BLaER1 treated with 17β-estradiol and CSF1 and Interleukin-3, amounts not matched to agents 10 nM and 100 nM (cell line): ENCODE measurements around the gene CTXN1.
"Not testable (repeated sequence)": the region's sequence is repeated elsewhere in the genome, so short reads cannot be mapped to it uniquely, and the experiment has no call there.

Experiments used
- H3K27ac ChIP-seq, 11 experiments: shearing (Covaris generic); formaldehyde crosslinking; 2 replicates each; pipeline ENCODE4 v1.8.1; 2022
- H3K27me3 ChIP-seq, 11 experiments: shearing (Covaris generic); formaldehyde crosslinking; 2 replicates each; pipeline ENCODE4 v1.8.1; 2022
- H3K36me3 ChIP-seq, 11 experiments: shearing (Covaris generic); formaldehyde crosslinking; 2 replicates each; pipeline ENCODE4 v1.8.1; 2022
- H3K4me1 ChIP-seq, 10 experiments: shearing (Covaris generic); formaldehyde crosslinking; 2 replicates each; pipeline ENCODE4 v1.8.1; 2022
- H3K4me2 ChIP-seq, 11 experiments: shearing (Covaris generic); formaldehyde crosslinking; 2 replicates each; pipeline ENCODE4 v1.8.1; 2022
- H3K4me3 ChIP-seq, 10 experiments: shearing (Covaris generic); formaldehyde crosslinking; 2 replicates each; pipeline ENCODE4 v1.8.1; 2022
- H3K9ac ChIP-seq, 11 experiments: shearing (Covaris generic); formaldehyde crosslinking; 2 replicates each; pipeline ENCODE4 v1.8.1; 2022
- H3K9me3 ChIP-seq, 11 experiments: shearing (Covaris generic); formaldehyde crosslinking; replicated peaks in 1 of 11; 2 replicates each; pipeline ENCODE4 v1.8.1; 2022
- H4K20me1 ChIP-seq, 11 experiments: shearing (Covaris generic); formaldehyde crosslinking; 2 replicates each; pipeline ENCODE4 v1.8.1; 2022
- Cebpa-rat ChIP-seq, 11 experiments: shearing (Covaris generic); IDR thresholded peaks; 2 replicates each; pipeline ENCODE4 v1.8.1; 2022

CTXN1 gene

GRCh38 chr19:7894612-7895309 is 31.2 kb downstream of the CTXN1 start:
- peak overlapping the region in 1 of 11 experiments; percentile 37; a peak in 1 of 22 replicates for H3K9ac ChIP-seq
- H3K27ac ChIP-seq, result no peak overlapping the region
- no peaks in the 10 kb centered on the region; a peak in 1 of 22 replicates for H4K20me1 ChIP-seq
- H3K27me3 ChIP-seq, result no peaks in the 10 kb centered on the region
- no peak overlapping the region for H3K4me3 ChIP-seq
- H3K36me3 ChIP-seq, result no peaks in the 10 kb centered on the region
- no peaks in the 10 kb centered on the region for H3K9me3 ChIP-seq
- no peak for TF ChIP-seq Cebpa-rat (IDR thresholded peaks at IDR 0.05)
- no peak overlapping the region for H3K4me2 ChIP-seq
- peaks cover 9 to 43% (median 29%) of the 10 kb centered on the region in 10 experiments for H3K4me1 ChIP-seq

GRCh38 chr19:7893362-7894101 is 32.4 kb downstream of the CTXN1 start:
- H3K27me3 ChIP-seq, result peaks cover 0 to 11% (median 7%) of the 10 kb centered on the region in 11 experiments; a peak in 14 of 22 replicates
- not testable (repeated sequence) for H3K9ac ChIP-seq, H3K9me3 ChIP-seq, H3K36me3 ChIP-seq, H3K27ac ChIP-seq, H3K4me3 ChIP-seq, H4K20me1 ChIP-seq
- H3K4me1 ChIP-seq, result peaks cover 9 to 43% (median 29%) of the 10 kb centered on the region in 10 experiments
- 0 out of 22 replicates have a peak overlapping the region, but pooled peaks of 1 of the 11 experiments have one; percentile 77 for H3K4me2 ChIP-seq

DNA sequence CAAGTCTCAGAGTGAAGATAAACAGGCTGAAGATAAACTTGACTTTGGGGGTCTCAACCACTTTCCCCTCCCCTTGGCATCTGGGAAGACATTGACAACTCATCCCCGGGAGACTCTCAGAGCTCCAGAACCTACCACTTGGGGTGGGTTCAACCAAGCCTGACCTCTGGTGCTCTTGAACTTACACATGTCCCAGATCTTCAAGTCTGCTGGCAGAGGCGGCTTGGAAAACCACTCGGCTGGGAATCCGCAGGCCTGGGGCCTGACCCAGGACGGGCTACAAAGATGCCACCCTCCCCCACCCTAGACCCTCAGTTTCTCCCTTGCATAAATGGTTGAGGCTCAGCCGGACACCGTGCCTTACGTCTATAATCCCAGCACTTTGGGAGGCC is 37.1 kb downstream of the CTXN1 start:
- Histone ChIP-seq H3K9ac (no peak overlapping the region), H3K4me1 (peaks cover 12 to 56% (median 35%) of the 10 kb centered on the region in 10 experiments)

DNA sequence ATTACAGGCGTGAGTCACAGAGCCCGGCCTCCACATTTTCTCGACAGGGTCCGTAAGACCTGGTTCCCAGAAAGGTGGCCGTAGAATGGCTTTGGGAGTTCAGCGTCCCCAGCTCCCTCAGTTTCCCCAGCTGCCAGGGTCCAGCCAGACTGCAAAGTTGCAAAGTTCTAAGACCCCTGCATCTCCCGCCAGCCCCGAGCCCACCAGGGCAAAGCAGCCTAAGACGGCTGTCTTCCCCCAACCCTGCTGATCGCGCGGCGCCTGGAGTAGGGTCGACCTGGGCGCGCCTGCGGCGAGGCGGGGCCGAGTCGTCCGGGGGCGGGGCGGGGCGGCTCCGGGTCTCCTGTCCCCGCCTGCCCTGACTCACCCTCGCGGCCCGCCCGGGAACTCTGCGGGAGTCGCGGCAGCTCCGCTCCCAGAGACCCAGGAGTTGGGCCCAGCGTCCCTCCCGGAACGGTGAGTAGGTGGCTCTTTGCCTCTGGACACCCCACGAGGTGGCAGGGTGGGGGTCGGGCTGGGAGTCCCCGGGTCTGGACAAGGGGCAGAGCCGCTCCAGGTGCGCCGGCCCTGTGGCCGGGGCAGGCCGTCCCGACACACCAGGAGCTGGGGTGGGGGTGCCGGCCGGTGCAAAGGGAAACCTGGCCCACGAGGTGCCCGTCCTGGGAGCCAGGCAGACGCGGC is 37.6 kb downstream of the CTXN1 start, which contains the start of gene LRRC8E:
Gene LRRC8E (plus strand): TSS at position 366 of the 681 bp plus-strand sequence. CDS start 7,094 bp downstream, outside the sequence.
- peaks cover 18 to 56% (median 38%) of the 10 kb centered on the region in 10 experiments for H3K4me1 ChIP-seq
- H3K4me3 ChIP-seq, result no peak within 1 kb of the TSS
- H3K9me3 ChIP-seq, result no peaks in the 10 kb centered on the region
- TF ChIP-seq Cebpa-rat (IDR thresholded peaks at IDR 0.05), result no peak
- peaks cover 0 to 22% (median 16%) of the 10 kb centered on the region in 11 experiments; a peak in 14 of 22 replicates for H3K27me3 ChIP-seq
- H3K36me3 ChIP-seq, result no peaks in the 10 kb centered on the region
- H3K27ac ChIP-seq, result no peak within 1 kb of the TSS
- no peaks in the 10 kb centered on the region for H4K20me1 ChIP-seq
- no peak within 1 kb of the TSS; a peak in 1 of 22 replicates for H3K4me2 ChIP-seq
- H3K9ac ChIP-seq, result no peak within 1 kb of the TSS

More for the DNA sequence above, 37.1 kb downstream of the CTXN1 start:
- no peak overlapping the region for H3K4me2 ChIP-seq
- TF ChIP-seq Cebpa-rat (IDR thresholded peaks at IDR 0.05), result no peak
- peaks cover 0 to 22% (median 16%) of the 10 kb centered on the region in 11 experiments; a peak in 14 of 22 replicates for H3K27me3 ChIP-seq
- no peak overlapping the region for H3K27ac ChIP-seq
- no peaks in the 10 kb centered on the region for H3K9me3 ChIP-seq
- no peaks in the 10 kb centered on the region for H3K36me3 ChIP-seq
- H3K4me3 ChIP-seq, result no peak overlapping the region
- H4K20me1 ChIP-seq, result no peaks in the 10 kb centered on the region

- no peaks in the 10 kb centered on the region for H3K36me3 ChIP-seq
- peaks cover 21 to 55% (median 40%) of the 10 kb centered on the region in 10 experiments for H3K4me1 ChIP-seq
- no peak for TF ChIP-seq Cebpa-rat (IDR thresholded peaks at IDR 0.05)
- H3K27me3 ChIP-seq, result peaks cover 0 to 22% (median 16%) of the 10 kb centered on the region in 11 experiments; a peak in 14 of 22 replicates
- no peaks in the 10 kb centered on the region for H4K20me1 ChIP-seq
- H3K4me3 ChIP-seq, result no peak overlapping the region
- H3K4me2 ChIP-seq, result no peak overlapping the region; a peak in 1 of 22 replicates
- H3K9ac ChIP-seq, result no peak overlapping the region
- no peak overlapping the region for H3K27ac ChIP-seq
- no peaks in the 10 kb centered on the region for H3K9me3 ChIP-seq
Observed at GRCh38 chr19:7887408-7888144, 38.4 kb downstream of the CTXN1 start.

- no peak for TF ChIP-seq Cebpa-rat (IDR thresholded peaks at IDR 0.05)
- peaks cover 0 to 22% (median 16%) of the 10 kb centered on the region in 11 experiments; a peak in 14 of 22 replicates for H3K27me3 ChIP-seq
- H3K36me3 ChIP-seq, result no peaks in the 10 kb centered on the region
- peaks cover 12 to 37% (median 24%) of the 10 kb centered on the region in 10 experiments for H3K4me1 ChIP-seq
- no peak overlapping the region for H3K4me3 ChIP-seq
- H3K9me3 ChIP-seq, result 0 out of 22 replicates have a peak, but pooled peaks cover 0 to 4% (median 0%) of the 10 kb centered on the region in 11 experiments
- no peak overlapping the region for H3K9ac ChIP-seq
- no peak overlapping the region for H3K27ac ChIP-seq
- H3K4me2 ChIP-seq, result no peak overlapping the region
- H4K20me1 ChIP-seq, result no peaks in the 10 kb centered on the region
Observed at GRCh38 chr19:7885818-7886217, 40.1 kb downstream of the CTXN1 start.

- H3K4me3 ChIP-seq, result no peak overlapping the region
Observed at GRCh38 chr19:7883796-7884570, 42.0 kb downstream of the CTXN1 start.

More at GRCh38 chr19:7883796-7884570, 42.0 kb downstream of the CTXN1 start:
- Histone ChIP-seq H3K9me3 (0 out of 22 replicates have a peak, but pooled peaks cover 0 to 4% (median 0%) of the 10 kb centered on the region in 11 experiments), H3K27me3 (peaks cover 0 to 18% (median 12%) of the 10 kb centered on the region in 11 experiments; a peak in 14 of 22 replicates), H3K9ac (no peak overlapping the region), H3K4me1 (peaks cover 12 to 38% (median 27%) of the 10 kb centered on the region in 10 experiments), H3K36me3 (no peaks in the 10 kb centered on the region), H4K20me1 (no peaks in the 10 kb centered on the region), H3K27ac (no peak overlapping the region), H3K4me2 (peak overlapping the region in 9 of 11 experiments; percentile 1 to 60 (median 26); a peak in 10 of 22 replicates)
- TF ChIP-seq Cebpa-rat (IDR thresholded peaks at IDR 0.05), result no peak
